HL-60 (cell line): ENCODE measurements around the gene FARP2.

Experiments
- CTCF ChIP-seq: IDR thresholded peaks from one replicate; pipeline ENCODE4 v1.5.1; 2011; ENCODE audit warnings: low read length, control low read depth, inconsistent platforms; ENCODE audit not compliant: insufficient read depth
- GABPA ChIP-seq: IDR thresholded peaks from 2 replicates; pipeline ENCODE4 v1.6.1; 2012; ENCODE audit warnings: low read depth
- POLR2AphosphoS5 ChIP-seq: IDR thresholded peaks from 2 replicates; pipeline ENCODE4 v1.6.1; 2012; ENCODE audit warnings: low read depth
- REST ChIP-seq: IDR thresholded peaks from 2 replicates; pipeline ENCODE4 v1.6.1; 2012; ENCODE audit warnings: low read depth; ENCODE audit not compliant: insufficient replicate concordance
- SPI1 ChIP-seq: IDR thresholded peaks from 2 replicates; pipeline ENCODE4 v1.6.1; 2012; ENCODE audit warnings: low read depth, mild to moderate bottlenecking, borderline replicate concordance

- TF ChIP-seq CTCF (no peak), POLR2AphosphoS5 (no peak), REST (no peak), SPI1 (no peak), GABPA (no peak)
Observed at GRCh38 chr2:241390301-241391206, 34.5 kb downstream of the FARP2 start.
